ENCODE data around the gene ABLIM2.

The ABLIM2 gene

GRCh38 chr4:8203817-8204216 lies 45.2 kb upstream of the ABLIM2 start:
- H3K18ac ChIP-seq (ENCODE audit: low read length), result no peak overlapping the region
- H3K27ac ChIP-seq (ENCODE audit: low read depth, low read length), result no peak overlapping the region
- H3K56ac ChIP-seq (ENCODE audit: low read length), result no peak overlapping the region
- H3K9ac ChIP-seq (ENCODE audit: low read length), result no peak overlapping the region
- H2BK5ac ChIP-seq (ENCODE audit: low read length), result no peak overlapping the region
- H4K5ac ChIP-seq (ENCODE audit: low read length), result no peak overlapping the region
- no peak overlapping the region for H2AK5ac ChIP-seq (ENCODE audit: low read length)
- no peaks in the 10 kb centered on the region for H3K79me1 ChIP-seq (ENCODE audit: low read length)
- H3K4me3 ChIP-seq (ENCODE audit: low read length), result no peak overlapping the region
- no peak overlapping the region for H3K23ac ChIP-seq (ENCODE audit: low read length)
- H3K79me2 ChIP-seq (ENCODE audit: control insufficient read depth, insufficient read depth, low read length), result no peaks in the 10 kb centered on the region
- no peaks in the 10 kb centered on the region for H3K4me1 ChIP-seq (ENCODE audit: control insufficient read depth, low read depth, low read length)
- H3K4me2 ChIP-seq (ENCODE audit: low read length), result no peak overlapping the region
- DNase-seq, result no peak
- no peak overlapping the region for H2BK15ac ChIP-seq (replicated peaks; ENCODE audit: low read depth)
- WGBS (ENCODE audit: extremely low coverage, insufficient coverage, low lambda C conversion rate), result no CpG with 5 or more reads among the region's 10 CpGs
- no peak overlapping the region for H2BK120ac ChIP-seq (ENCODE audit: low read depth, low read length)
- no peak overlapping the region for H4K8ac ChIP-seq (ENCODE audit: low read depth, low read length)
- no peaks in the 10 kb centered on the region for H3K36me3 ChIP-seq (ENCODE audit: control insufficient read depth, insufficient read depth, low read length)
- no peak overlapping the region for H3K4ac ChIP-seq (ENCODE audit: low read depth, low read length)
- no peaks in the 10 kb centered on the region for H3K27me3 ChIP-seq (ENCODE audit: insufficient read depth, low read length, poor library complexity)

DNA sequence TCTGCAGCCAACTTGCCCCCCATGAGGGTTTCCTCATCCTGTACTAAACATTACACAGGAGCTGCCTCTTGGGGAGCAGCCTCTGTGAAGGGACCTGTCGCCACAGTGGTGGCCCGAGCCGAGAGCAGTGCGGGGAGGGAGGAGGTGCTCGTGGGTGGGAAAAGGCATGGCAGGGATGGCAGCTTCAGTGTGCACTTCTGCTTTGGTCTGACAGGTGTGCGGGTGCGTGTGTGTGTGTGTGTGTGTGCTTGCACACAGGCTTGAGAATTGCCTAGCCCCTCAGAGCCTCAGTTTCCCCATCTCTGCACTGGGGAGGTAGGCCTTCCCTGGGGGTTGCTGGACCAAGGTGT lies 44.4 kb upstream of the ABLIM2 start:
- Histone ChIP-seq H3K9ac (ENCODE audit: low read length) (no peak overlapping the region), H2BK15ac (replicated peaks; ENCODE audit: low read depth) (no peak overlapping the region), H3K4me1 (ENCODE audit: control insufficient read depth, low read depth, low read length) (no peaks in the 10 kb centered on the region), H2BK120ac (ENCODE audit: low read depth, low read length) (no peak overlapping the region), H3K4me3 (ENCODE audit: low read length) (no peak overlapping the region), H3K23ac (ENCODE audit: low read length) (no peak overlapping the region), H3K79me2 (ENCODE audit: control insufficient read depth, insufficient read depth, low read length) (no peaks in the 10 kb centered on the region), H3K4me2 (ENCODE audit: low read length) (no peak overlapping the region), H3K27ac (ENCODE audit: low read depth, low read length) (no peak overlapping the region), H3K18ac (ENCODE audit: low read length) (no peak overlapping the region), H3K79me1 (ENCODE audit: low read length) (no peaks in the 10 kb centered on the region), H2AK5ac (ENCODE audit: low read length) (no peak overlapping the region), H3K56ac (ENCODE audit: low read length) (no peak overlapping the region), H4K8ac (ENCODE audit: low read depth, low read length) (no peak overlapping the region), H3K36me3 (ENCODE audit: control insufficient read depth, insufficient read depth, low read length) (no peaks in the 10 kb centered on the region), H2BK5ac (ENCODE audit: low read length) (no peak overlapping the region), H3K27me3 (ENCODE audit: insufficient read depth, low read length, poor library complexity) (no peaks in the 10 kb centered on the region), H3K4ac (ENCODE audit: low read depth, low read length) (no peak overlapping the region), H4K5ac (ENCODE audit: low read length) (no peak overlapping the region)
- WGBS (ENCODE audit: extremely low coverage, insufficient coverage, low lambda C conversion rate), result no CpG with 5 or more reads among the region's 7 CpGs
- no peak for DNase-seq

GRCh38 chr4:8202108-8203051 lies 43.8 kb upstream of the ABLIM2 start:
- Histone ChIP-seq H3K23ac (ENCODE audit: low read length) (no peak overlapping the region), H3K79me2 (ENCODE audit: control insufficient read depth, insufficient read depth, low read length) (no peaks in the 10 kb centered on the region), H3K27me3 (ENCODE audit: insufficient read depth, low read length, poor library complexity) (no peaks in the 10 kb centered on the region), H3K4me1 (ENCODE audit: control insufficient read depth, low read depth, low read length) (no peaks in the 10 kb centered on the region), H2BK5ac (ENCODE audit: low read length) (no peak overlapping the region), H4K5ac (ENCODE audit: low read length) (no peak overlapping the region), H3K18ac (ENCODE audit: low read length) (no peak overlapping the region), H3K4ac (ENCODE audit: low read depth, low read length) (no peak overlapping the region), H4K8ac (ENCODE audit: low read depth, low read length) (no peak overlapping the region), H3K79me1 (ENCODE audit: low read length) (no peaks in the 10 kb centered on the region), H3K4me3 (ENCODE audit: low read length) (no peak overlapping the region), H2BK15ac (replicated peaks; ENCODE audit: low read depth) (no peak overlapping the region), H3K9ac (ENCODE audit: low read length) (no peak overlapping the region), H3K27ac (ENCODE audit: low read depth, low read length) (no peak overlapping the region), H3K4me2 (ENCODE audit: low read length) (no peak overlapping the region), H2AK5ac (ENCODE audit: low read length) (no peak overlapping the region), H2BK120ac (ENCODE audit: low read depth, low read length) (no peak overlapping the region), H3K36me3 (ENCODE audit: control insufficient read depth, insufficient read depth, low read length) (no peaks in the 10 kb centered on the region), H3K56ac (ENCODE audit: low read length) (no peak overlapping the region)
- no peak for DNase-seq
- no CpG with 5 or more reads among the region's 21 CpGs for WGBS (ENCODE audit: extremely low coverage, insufficient coverage, low lambda C conversion rate)

GRCh38 chr4:8201321-8201781 lies 42.7 kb upstream of the ABLIM2 start:
- no peak overlapping the region for H3K23ac ChIP-seq (ENCODE audit: low read length)
- H4K5ac ChIP-seq (ENCODE audit: low read length), result no peak overlapping the region
- H2BK15ac ChIP-seq (replicated peaks; ENCODE audit: low read depth), result no peak overlapping the region
- H3K36me3 ChIP-seq (ENCODE audit: control insufficient read depth, insufficient read depth, low read length), result no peaks in the 10 kb centered on the region
- DNase-seq, result no peak
- no peak overlapping the region for H3K27ac ChIP-seq (ENCODE audit: low read depth, low read length)
- no peak overlapping the region for H3K4me3 ChIP-seq (ENCODE audit: low read length)
- no peak overlapping the region for H3K9ac ChIP-seq (ENCODE audit: low read length)
- H3K4me2 ChIP-seq (ENCODE audit: low read length), result no peak overlapping the region
- no peak overlapping the region for H2AK5ac ChIP-seq (ENCODE audit: low read length)
- no peaks in the 10 kb centered on the region for H3K79me1 ChIP-seq (ENCODE audit: low read length)
- H3K27me3 ChIP-seq (ENCODE audit: insufficient read depth, low read length, poor library complexity), result no peaks in the 10 kb centered on the region
- no peak overlapping the region for H3K18ac ChIP-seq (ENCODE audit: low read length)
- WGBS (ENCODE audit: extremely low coverage, insufficient coverage, low lambda C conversion rate), result no CpG with 5 or more reads among the region's 9 CpGs
- no peak overlapping the region for H2BK120ac ChIP-seq (ENCODE audit: low read depth, low read length)
- H2BK5ac ChIP-seq (ENCODE audit: low read length), result no peak overlapping the region
- no peaks in the 10 kb centered on the region for H3K79me2 ChIP-seq (ENCODE audit: control insufficient read depth, insufficient read depth, low read length)
- no peak overlapping the region for H4K8ac ChIP-seq (ENCODE audit: low read depth, low read length)
- H3K4me1 ChIP-seq (ENCODE audit: control insufficient read depth, low read depth, low read length), result no peaks in the 10 kb centered on the region
- H3K56ac ChIP-seq (ENCODE audit: low read length), result no peak overlapping the region
- H3K4ac ChIP-seq (ENCODE audit: low read depth, low read length), result no peak overlapping the region

DNA sequence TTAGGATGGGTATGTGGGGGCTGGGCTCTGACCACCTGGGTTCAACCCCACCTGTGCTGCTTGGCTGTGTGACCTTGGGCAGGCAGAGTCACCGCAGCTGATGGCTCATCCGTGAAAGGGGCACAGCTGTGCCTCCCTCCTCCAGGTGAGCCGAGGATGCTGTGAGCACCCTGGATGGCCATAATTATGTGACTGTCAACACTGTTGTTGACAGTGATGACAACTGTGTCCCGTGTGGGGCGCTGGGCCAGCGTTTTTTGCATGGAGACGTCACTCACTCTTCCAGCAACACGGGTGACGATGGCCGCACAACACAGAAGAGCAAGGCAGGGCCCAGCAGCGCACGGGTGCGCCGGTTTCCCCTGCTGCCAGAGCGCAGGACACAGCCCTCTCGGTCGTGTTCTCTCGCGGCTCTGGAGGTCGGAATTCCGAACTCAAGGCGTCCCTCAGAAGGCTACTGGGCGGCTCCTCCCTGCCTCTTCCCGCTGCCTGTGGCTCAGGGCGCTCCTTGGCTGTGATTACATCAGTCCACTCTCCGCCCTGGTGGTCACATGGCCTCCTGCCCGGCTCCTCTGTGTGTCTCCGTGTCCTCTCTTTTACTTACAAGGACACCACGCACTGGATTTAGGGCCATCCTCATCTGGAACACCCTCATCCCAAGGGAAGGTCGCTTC lies 41.8 kb upstream of the ABLIM2 start:
- peak overlapping the region; percentile 2 for H3K56ac ChIP-seq (ENCODE audit: low read length)
- H3K4me2 ChIP-seq (ENCODE audit: low read length), result no peak overlapping the region
- H3K4me1 ChIP-seq (ENCODE audit: control insufficient read depth, low read depth, low read length), result no peaks in the 10 kb centered on the region
- H2BK5ac ChIP-seq (ENCODE audit: low read length), result no peak overlapping the region
- no peak overlapping the region for H4K5ac ChIP-seq (ENCODE audit: low read length)
- H3K18ac ChIP-seq (ENCODE audit: low read length), result no peak overlapping the region
- H4K8ac ChIP-seq (ENCODE audit: low read depth, low read length), result no peak overlapping the region
- H3K23ac ChIP-seq (ENCODE audit: low read length), result no peak overlapping the region
- no peak for DNase-seq
- no peak overlapping the region for H3K27ac ChIP-seq (ENCODE audit: low read depth, low read length)
- no peak overlapping the region for H3K9ac ChIP-seq (ENCODE audit: low read length)
- H2AK5ac ChIP-seq (ENCODE audit: low read length), result no peak overlapping the region
- no peaks in the 10 kb centered on the region for H3K27me3 ChIP-seq (ENCODE audit: insufficient read depth, low read length, poor library complexity)
- no peaks in the 10 kb centered on the region for H3K79me2 ChIP-seq (ENCODE audit: control insufficient read depth, insufficient read depth, low read length)
- no peaks in the 10 kb centered on the region for H3K79me1 ChIP-seq (ENCODE audit: low read length)
- no CpG with 5 or more reads among the region's 30 CpGs for WGBS (ENCODE audit: extremely low coverage, insufficient coverage, low lambda C conversion rate)
- no peaks in the 10 kb centered on the region for H3K36me3 ChIP-seq (ENCODE audit: control insufficient read depth, insufficient read depth, low read length)
- H3K4ac ChIP-seq (ENCODE audit: low read depth, low read length), result no peak overlapping the region
- no peak overlapping the region for H3K4me3 ChIP-seq (ENCODE audit: low read length)
- H2BK120ac ChIP-seq (ENCODE audit: low read depth, low read length), result no peak overlapping the region
- H2BK15ac ChIP-seq (replicated peaks; ENCODE audit: low read depth), result no peak overlapping the region

All from mesendoderm (in vitro differentiated cells).